ENCODE results near the gene PPP1R26. TPM values are rescaled to one million over a fixed set of nuclear protein-coding genes. Genes with fewer than 3 reads are reported as not detected.

Gene PPP1R26
- total RNA-seq, 1 donor from 2014 or later = 48.0 TPM

DNA sequence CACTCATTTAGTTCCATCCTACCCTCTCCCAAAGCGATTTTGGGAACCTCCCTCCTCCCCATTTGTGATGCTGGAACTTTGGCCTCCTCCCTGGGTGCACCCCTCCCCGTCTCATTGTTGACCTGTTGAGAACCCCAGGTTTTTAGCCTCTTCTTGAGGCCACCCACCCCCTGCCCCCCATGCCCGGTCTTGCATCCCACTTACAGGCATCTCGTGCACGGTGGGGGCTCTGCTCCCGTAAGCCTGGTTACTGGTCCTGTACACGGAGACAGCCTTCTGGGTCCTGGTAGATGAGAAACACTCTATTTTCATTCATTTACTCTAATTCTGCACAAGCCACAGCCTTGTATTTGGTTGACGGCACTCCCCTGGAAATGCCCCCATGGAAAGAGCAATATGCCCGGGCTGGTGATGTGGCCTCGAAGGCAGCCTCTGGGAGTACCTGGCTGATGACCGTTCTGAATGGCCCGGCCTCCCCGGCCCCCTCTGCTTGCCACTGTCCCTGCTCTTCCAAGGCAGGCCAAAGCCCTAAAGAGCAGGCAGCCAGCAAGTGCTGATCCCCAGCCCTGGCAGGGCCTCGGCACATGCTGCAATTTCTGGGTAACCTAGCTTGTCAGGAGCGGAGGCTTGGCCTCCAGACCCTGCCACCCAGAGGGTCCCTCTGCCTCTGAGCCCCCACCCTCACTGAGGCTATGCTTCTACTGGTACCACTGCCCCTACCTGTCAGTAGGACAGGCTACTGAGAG, 19.0 kb downstream of the PPP1R26 start:
- Histone ChIP-seq H3K4me3 (ENCODE audit: low read depth, low read length) (no peak overlapping the region), H3K27me3 (ENCODE audit: control insufficient read depth, insufficient read depth, low read length) (no peaks in the 10 kb centered on the region), H3K36me3 (ENCODE audit: control insufficient read depth, insufficient read depth, low read length) (no peaks in the 10 kb centered on the region)
- no peak for DNase-seq (ENCODE audit: low read depth)
- TF ChIP-seq, protein P1, sequence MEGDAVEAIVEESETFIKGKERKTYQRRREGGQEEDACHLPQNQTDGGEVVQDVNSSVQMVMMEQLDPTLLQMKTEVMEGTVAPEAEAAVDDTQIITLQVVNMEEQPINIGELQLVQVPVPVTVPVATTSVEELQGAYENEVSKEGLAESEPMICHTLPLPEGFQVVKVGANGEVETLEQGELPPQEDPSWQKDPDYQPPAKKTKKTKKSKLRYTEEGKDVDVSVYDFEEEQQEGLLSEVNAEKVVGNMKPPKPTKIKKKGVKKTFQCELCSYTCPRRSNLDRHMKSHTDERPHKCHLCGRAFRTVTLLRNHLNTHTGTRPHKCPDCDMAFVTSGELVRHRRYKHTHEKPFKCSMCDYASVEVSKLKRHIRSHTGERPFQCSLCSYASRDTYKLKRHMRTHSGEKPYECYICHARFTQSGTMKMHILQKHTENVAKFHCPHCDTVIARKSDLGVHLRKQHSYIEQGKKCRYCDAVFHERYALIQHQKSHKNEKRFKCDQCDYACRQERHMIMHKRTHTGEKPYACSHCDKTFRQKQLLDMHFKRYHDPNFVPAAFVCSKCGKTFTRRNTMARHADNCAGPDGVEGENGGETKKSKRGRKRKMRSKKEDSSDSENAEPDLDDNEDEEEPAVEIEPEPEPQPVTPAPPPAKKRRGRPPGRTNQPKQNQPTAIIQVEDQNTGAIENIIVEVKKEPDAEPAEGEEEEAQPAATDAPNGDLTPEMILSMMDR (IDR thresholded peaks at IDR 0.05; ENCODE audit: insufficient read depth, low read length, poor library complexity, severe bottlenecking) = no peak

DNA sequence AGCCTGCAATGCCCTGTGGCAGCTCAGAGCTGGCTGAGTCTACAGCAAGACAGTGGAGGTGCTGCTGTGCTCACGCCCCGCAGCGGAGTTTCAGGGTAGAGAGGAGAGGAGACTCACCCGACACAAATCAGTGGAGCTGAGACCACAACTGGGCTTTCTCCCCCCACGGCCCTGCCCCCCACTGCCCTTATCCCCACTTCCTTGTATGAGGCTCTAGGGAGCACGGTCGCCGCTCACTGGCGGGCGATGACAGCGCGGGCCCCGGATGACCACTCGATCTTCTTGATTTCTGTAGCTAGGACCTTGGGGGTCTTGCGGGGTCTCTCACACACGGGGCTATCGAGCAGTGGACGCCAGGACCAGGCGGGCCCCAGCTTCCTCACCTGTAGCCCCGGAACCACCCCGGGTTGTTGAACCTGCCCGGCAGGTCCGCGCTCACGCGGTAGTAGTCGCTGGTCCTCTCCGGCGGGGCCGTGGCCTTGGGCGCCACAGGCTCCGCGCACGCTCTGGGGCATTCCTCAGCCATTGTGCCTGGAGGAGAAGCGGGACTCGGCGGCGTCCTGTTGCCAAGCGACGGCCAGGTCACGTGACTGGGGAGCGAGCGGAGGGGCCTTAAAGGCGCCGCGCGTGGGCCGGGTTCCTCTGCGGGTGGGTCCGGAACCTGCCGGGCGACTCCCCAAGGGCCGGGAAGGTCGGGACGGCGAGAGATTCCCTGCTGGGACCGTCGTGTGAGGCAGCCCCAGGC, 19.9 kb downstream of the PPP1R26 start:
- no peaks in the 10 kb centered on the region for H3K36me3 ChIP-seq (ENCODE audit: control insufficient read depth, insufficient read depth, low read length)
- no peaks in the 10 kb centered on the region for H3K27me3 ChIP-seq (ENCODE audit: control insufficient read depth, insufficient read depth, low read length)
- no peak for DNase-seq (ENCODE audit: low read depth)
- TF ChIP-seq, protein P1 (IDR thresholded peaks at IDR 0.05; ENCODE audit: insufficient read depth, low read length, poor library complexity, severe bottlenecking) = peak; percentile 1
- H3K4me3 ChIP-seq (ENCODE audit: low read depth, low read length) = peak overlapping the region; percentile 82

DNA sequence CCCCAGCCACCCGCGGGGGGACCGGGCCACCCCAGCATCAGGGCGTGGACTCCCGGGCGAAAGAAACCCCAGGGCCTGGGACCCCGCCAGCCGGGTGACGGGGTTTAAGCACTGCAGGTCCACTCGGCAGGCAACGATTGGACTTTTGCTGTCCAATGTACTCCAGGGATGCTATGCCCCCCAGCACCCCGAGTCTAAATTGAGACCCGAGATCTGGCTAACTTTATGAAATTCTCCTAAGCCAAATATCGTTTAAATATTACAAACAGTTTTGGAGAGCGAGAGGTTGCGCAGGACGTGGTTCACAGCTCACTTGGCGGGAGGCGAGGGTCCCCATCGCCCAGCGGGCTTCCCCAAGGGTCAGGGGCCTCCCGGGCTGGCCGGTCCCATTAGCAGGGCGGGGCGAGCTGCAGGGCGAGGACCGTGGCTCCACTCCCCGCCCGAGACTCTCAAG, 20.5 kb downstream of the PPP1R26 start:
- no peak for DNase-seq (ENCODE audit: low read depth)
- Histone ChIP-seq H3K36me3 (ENCODE audit: control insufficient read depth, insufficient read depth, low read length) (no peaks in the 10 kb centered on the region), H3K4me3 (ENCODE audit: low read depth, low read length) (peak overlapping the region; percentile 82), H3K27me3 (ENCODE audit: control insufficient read depth, insufficient read depth, low read length) (no peaks in the 10 kb centered on the region)
- TF ChIP-seq, protein P1 (IDR thresholded peaks at IDR 0.05; ENCODE audit: insufficient read depth, low read length, poor library complexity, severe bottlenecking) = no peak

DNA sequence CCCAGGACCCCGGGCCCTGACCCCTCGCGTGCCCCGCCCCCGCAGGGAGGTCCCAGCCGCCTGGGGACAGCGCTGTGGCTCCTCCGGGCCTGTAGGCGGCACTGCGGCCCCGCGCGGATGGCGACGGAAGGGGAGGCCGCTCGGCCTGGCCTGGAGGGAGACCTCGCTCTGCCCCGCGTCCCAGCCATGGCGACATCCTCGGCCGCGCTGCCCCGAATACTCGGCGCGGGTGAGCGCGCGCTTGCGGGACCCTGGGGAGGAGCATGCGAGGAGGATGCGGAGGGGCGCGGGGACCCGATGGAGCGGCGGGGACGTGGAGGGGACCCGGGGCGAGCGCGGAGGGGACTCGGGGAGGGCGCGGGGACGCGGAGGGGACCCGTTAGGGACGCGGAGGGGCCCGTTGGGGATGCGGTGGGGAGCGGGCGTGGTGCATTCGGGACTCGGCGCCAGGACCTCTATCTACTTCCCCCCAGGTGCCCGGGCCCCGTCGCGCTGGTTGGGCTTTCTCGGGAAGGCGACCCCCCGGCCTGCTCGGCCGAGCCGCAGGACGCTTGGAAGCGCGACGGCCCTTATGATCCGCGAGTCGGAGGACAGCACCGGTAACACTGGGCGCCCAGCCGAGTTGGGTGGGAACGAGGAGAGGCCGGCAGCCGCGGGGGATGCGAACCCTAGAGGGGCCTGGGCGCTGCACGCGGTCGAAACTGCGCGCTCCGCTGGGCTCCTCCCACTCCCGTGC, 21.1 kb downstream of the PPP1R26 start, which contains the start of gene MRPS2:
MRPS2 (plus strand) TSS at position 158 of the 736 bp plus-strand sequence; CDS start at position 187, 29 bp downstream.
- Histone ChIP-seq H3K36me3 (ENCODE audit: control insufficient read depth, insufficient read depth, low read length) (no peaks in the 10 kb centered on the region), H3K27me3 (ENCODE audit: control insufficient read depth, insufficient read depth, low read length) (no peaks in the 10 kb centered on the region), H3K4me3 (ENCODE audit: low read depth, low read length) (peak within 1 kb of the TSS; percentile 82)
- TF ChIP-seq, protein P1 (IDR thresholded peaks at IDR 0.05; ENCODE audit: insufficient read depth, low read length, poor library complexity, severe bottlenecking) = peak; percentile 63
- DNase-seq (ENCODE audit: low read depth) = no peak

DNA sequence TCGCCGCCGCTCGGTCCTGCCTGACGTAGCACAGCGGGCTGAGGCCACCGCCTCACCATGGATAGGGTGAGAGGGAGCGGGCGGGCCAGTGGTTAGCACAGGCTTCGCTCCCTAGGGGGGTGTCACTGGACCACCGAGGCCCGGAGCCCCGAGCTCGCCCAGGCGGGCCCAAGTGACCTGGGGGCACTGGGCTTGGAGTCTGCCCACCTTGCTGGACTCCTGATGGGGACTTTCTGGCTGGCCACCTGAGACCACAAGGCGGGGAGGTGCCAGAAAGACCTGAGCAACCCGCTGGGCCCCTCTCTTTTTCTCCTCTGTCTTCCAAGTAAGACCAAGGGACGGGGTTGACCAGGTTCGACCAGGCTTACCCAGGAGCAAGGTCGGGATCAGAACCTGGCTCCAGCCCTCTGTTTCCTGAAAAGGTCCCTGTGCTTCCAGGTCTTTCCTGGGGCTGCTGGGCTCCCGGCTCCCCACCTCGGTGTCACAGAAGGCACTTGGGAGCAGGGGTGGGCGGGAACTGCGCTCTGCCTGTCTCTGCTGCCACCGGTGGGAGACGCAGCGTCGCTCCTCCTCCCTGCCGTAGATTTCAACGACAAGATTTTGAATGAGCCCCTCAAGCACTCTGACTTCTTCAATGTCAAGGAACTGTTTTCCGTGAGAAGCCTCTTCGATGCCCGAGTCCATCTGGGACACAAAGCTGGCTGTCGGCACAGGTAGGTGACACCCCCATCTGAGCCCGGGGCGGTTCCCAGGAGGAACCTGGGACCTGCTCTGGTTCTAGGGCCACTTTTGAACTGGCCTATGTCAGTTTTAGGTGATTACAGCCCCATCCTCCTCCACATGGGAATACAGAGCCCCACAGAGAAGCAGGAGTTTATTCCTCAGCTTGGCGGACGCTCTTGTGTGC, 21.9 kb downstream of the PPP1R26 start:
- TF ChIP-seq, protein P1 (IDR thresholded peaks at IDR 0.05; ENCODE audit: insufficient read depth, low read length, poor library complexity, severe bottlenecking) = no peak
- DNase-seq (ENCODE audit: low read depth) = no peak
- H3K27me3 ChIP-seq (ENCODE audit: control insufficient read depth, insufficient read depth, low read length) = no peaks in the 10 kb centered on the region

More for the DNA sequence above, 21.9 kb downstream of the PPP1R26 start:
- Histone ChIP-seq H3K36me3 (ENCODE audit: control insufficient read depth, insufficient read depth, low read length) (no peaks in the 10 kb centered on the region), H3K4me3 (ENCODE audit: low read depth, low read length) (peak overlapping the region; percentile 82)

Measured in kidney epithelial cell (primary cell).